DLD1 (cell line): ENCODE data around the gene ST3GAL5.

ENCODE experiments used
- in situ Hi-C: cut with HindIII; loops from 2 replicates; pipeline ENCODE4 v1.10.0; 2017; ENCODE audit warnings: low sequenced_read_pairs

The ST3GAL5 gene

GRCh38 chr2:85793584-85793983 is 95.2 kb downstream of the ST3GAL5 start:
- in situ Hi-C loops = no loop called here

- in situ Hi-C loops = no loop called here
Measured at GRCh38 chr2:85792783-85793441, 95.9 kb downstream of the ST3GAL5 start.

- in situ Hi-C loops = no loop called here
Measured at GRCh38 chr2:85791704-85792565, 96.9 kb downstream of the ST3GAL5 start.

- in situ Hi-C loops = no loop called here
Measured at GRCh38 chr2:85790499-85791188, 98.1 kb downstream of the ST3GAL5 start.

GRCh38 chr2:85790032-85790431 is 98.8 kb downstream of the ST3GAL5 start:
- in situ Hi-C loops = no loop called here

GRCh38 chr2:85789271-85789670 is 99.5 kb downstream of the ST3GAL5 start:
- in situ Hi-C loops = no loop called here

- in situ Hi-C loops = no loop called here
Measured at GRCh38 chr2:85788603-85789002, 100.2 kb downstream of the ST3GAL5 start.

GRCh38 chr2:85787981-85788340 is 100.8 kb downstream of the ST3GAL5 start:
- in situ Hi-C loops = no loop called here

- in situ Hi-C loops = no loop called here
Measured at GRCh38 chr2:85787282-85787980, 101.4 kb downstream of the ST3GAL5 start.
